Karpas-422 (cell line): ENCODE results near the gene ARHGEF19. TPM values are rescaled to one million over a fixed set of nuclear protein-coding genes. Genes with fewer than 3 reads are reported as not detected.
A peak's percentile ranks its signal among the peaks of the same experiment; 100 is the strongest.
"Not testable (repeated sequence)": the region's sequence is repeated elsewhere in the genome, so short reads cannot be mapped to it uniquely, and the experiment has no call there.

Experiments used
- DNase-seq: peaks from one replicate; pipeline ENCODE4 v3.0.0-alpha.2; 2015
- H2AFZ ChIP-seq: fragments of 200-600 bp; sonication (generic); 2 replicates; pipeline ENCODE4 v1.6.1; 2014; ENCODE audit warnings: antibody characterized with exemption, low read length, mixed read lengths
- H3K27ac ChIP-seq: fragments of 200-600 bp; sonication (generic); 2 replicates; pipeline ENCODE4 v1.5.1; 2014; ENCODE audit warnings: mild to moderate bottlenecking, low read length, moderate library complexity
- H3K27me3 ChIP-seq: fragments of 200-600 bp; sonication (generic); 2 replicates; pipeline ENCODE4 v1.6.1; 2014; ENCODE audit warnings: low read length, mixed read lengths
- H3K36me3 ChIP-seq: fragments of 200-600 bp; sonication (generic); 2 replicates; pipeline ENCODE4 v1.6.1; 2014; ENCODE audit warnings: low read length, mixed read lengths; ENCODE audit not compliant: insufficient read depth
- H3K4me1 ChIP-seq: fragments of 200-600 bp; sonication (generic); 2 replicates; pipeline ENCODE4 v1.6.1; 2014; ENCODE audit warnings: mild to moderate bottlenecking, low read length, mixed read lengths
- H3K4me2 ChIP-seq: fragments of 200-600 bp; sonication (generic); 2 replicates; pipeline ENCODE4 v1.6.1; 2014; ENCODE audit warnings: low read length, low read depth, mild to moderate bottlenecking; ENCODE audit not compliant: poor library complexity, severe bottlenecking
- H3K4me3 ChIP-seq: fragments of 200-600 bp; sonication (generic); 2 replicates; pipeline ENCODE4 v1.5.1; 2014; ENCODE audit warnings: mild to moderate bottlenecking, antibody characterized with exemption, low read length, mixed read lengths
- H3K79me2 ChIP-seq: fragments of 200-600 bp; sonication (generic); 2 replicates; pipeline ENCODE4 v1.6.1; 2014; ENCODE audit warnings: mild to moderate bottlenecking, low read length, mixed read lengths
- H3K9ac ChIP-seq: fragments of 200-600 bp; sonication (generic); 2 replicates; pipeline ENCODE4 v1.6.0; 2014; ENCODE audit warnings: low read length
- H3K9me2 ChIP-seq: fragments of 200-600 bp; sonication (generic), shearing (Covaris generic); replicated peaks from 2 replicates; pipeline ENCODE4 v1.6.0; 2014; ENCODE audit warnings: mild to moderate bottlenecking, low read length, moderate library complexity; ENCODE audit not compliant: insufficient read depth
- H3K9me3 ChIP-seq: fragments of 300-700, 200-600 bp; sonication (generic); 2 replicates; pipeline ENCODE4 v1.6.1; 2014; ENCODE audit warnings: low read length, mixed read lengths
- H4K20me1 ChIP-seq: fragments of 200-600 bp; sonication (generic); 2 replicates; pipeline ENCODE4 v1.6.1; 2014; ENCODE audit warnings: mild to moderate bottlenecking, antibody characterized with exemption, low read length, low read depth; ENCODE audit not compliant: insufficient read depth
- total RNA-seq: library from RNA; depleted of rRNA; stranded (reverse); fragments of >200 nt; shearing (Covaris generic); gene quantifications from 2 replicates; pipeline ENCODE4 v1.2.3, GENCODE V29; 2014; ENCODE audit warnings: low replicate concordance

Gene ARHGEF19
- total RNA-seq, 1 experiment from 2014 or later, result 2.5 TPM

DNA sequence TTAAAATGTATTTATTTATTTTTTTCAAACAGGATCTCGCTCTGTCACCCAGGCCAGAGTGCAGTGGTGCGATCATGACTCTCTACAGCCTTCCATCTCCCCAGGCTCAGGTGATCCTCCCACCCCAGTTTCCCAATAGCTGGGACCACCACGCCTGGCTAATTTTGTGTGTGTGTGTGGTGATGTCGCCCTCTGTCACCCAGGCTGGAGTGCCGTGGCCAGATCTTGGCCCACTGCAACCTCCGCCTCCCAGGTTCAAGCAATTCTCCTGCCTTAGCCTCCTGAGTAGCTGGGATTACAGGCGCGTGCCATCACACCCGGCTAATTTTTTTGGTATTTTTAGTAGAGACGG is 44.3 kb downstream of the ARHGEF19 start:
- peak overlapping the region; percentile 72 for H3K4me2 ChIP-seq
- not testable (repeated sequence) for H3K9ac ChIP-seq, H2AFZ ChIP-seq, H3K4me1 ChIP-seq, DNase-seq, H4K20me1 ChIP-seq, H3K9me2 ChIP-seq, H3K27me3 ChIP-seq, H3K79me2 ChIP-seq, H3K36me3 ChIP-seq, H3K9me3 ChIP-seq, H3K4me3 ChIP-seq, H3K27ac ChIP-seq

DNA sequence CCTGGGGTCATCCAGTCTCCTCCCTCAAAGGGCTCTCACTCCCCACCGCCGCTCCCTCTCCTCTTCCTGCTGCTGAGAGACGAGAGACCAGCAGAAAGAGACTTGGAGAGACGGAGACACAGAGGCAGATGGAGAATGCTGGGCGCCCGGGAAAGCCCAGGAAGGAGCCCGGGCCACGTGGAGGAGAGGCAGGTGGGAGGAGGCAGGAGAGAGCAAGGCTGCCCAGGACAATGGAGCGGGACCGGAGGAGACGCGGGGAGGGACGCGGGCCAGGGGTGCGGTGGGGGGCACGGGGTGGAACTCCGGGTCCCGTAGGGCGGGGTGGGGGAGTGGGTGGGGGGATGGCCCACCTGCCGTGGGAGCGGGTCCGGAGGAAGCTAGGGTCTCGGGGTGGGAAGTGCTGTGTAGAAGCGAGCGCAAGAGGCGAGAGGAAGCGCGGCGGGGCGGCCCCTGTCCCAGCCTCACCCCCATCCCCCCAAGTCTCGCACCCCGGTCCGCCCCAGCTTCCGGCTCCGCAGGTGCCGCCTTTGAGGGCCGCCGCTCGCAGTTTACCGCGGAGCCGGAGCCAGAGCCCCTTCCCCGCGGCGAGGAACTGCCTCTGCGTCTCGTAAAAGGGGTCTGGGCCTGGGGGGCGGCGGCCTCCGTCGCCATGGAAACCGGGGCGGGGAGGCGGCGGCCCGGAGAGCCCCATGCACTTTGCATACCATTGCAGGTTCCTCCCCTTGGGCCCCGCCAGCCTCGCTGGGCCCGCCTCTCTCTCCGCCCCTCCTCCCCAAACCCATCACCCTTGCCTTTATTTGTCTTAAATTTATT is 44.9 kb downstream of the ARHGEF19 start:
- H3K9ac ChIP-seq, result peak overlapping the region; percentile 67
- H3K4me3 ChIP-seq, result peak overlapping the region; percentile 75
- H3K79me2 ChIP-seq, result no peaks in the 10 kb centered on the region
- no peaks in the 10 kb centered on the region for H3K9me3 ChIP-seq
- peak; percentile 79 for DNase-seq
- H3K36me3 ChIP-seq, result no peaks in the 10 kb centered on the region
- H3K9me2 ChIP-seq, result no peaks in the 10 kb centered on the region
- H2AFZ ChIP-seq, result no peak overlapping the region; the same call in 1 of the 2 replicates
- H4K20me1 ChIP-seq, result no peaks in the 10 kb centered on the region; the same call in 1 of the 2 replicates
- peaks cover 7% of the 10 kb centered on the region for H3K4me1 ChIP-seq
- H3K27ac ChIP-seq, result no peak overlapping the region
- no peaks in the 10 kb centered on the region for H3K27me3 ChIP-seq
- H3K4me2 ChIP-seq, result peak overlapping the region; percentile 72

DNA sequence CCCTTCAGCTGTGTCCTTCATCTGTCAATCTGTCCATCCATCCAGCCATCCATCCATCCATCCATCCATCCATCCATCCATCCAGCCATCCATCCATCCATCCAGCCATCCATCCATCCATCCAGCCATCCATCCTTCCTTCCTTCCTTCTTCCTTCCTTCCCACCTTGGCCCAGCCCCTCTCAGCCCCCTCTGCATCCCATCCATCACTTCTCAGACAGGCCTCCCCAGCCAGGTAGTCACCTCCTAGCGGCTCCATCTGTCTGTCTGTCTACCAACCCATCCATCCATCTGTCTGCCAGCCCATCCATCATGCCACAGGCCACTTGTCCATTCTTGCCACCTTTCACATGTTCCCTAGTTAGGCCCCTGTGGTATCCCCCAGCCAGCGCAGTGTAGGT is 46.3 kb downstream of the ARHGEF19 start:
- Histone ChIP-seq H2AFZ (no peak overlapping the region), H3K27ac (no peak overlapping the region), H3K4me3 (no peak overlapping the region), H3K27me3 (no peaks in the 10 kb centered on the region), H4K20me1 (no peaks in the 10 kb centered on the region; the same call in 1 of the 2 replicates), H3K9me3 (no peaks in the 10 kb centered on the region), H3K36me3 (no peaks in the 10 kb centered on the region), H3K79me2 (no peaks in the 10 kb centered on the region), H3K4me2 (no peak overlapping the region), H3K9me2 (no peaks in the 10 kb centered on the region), H3K4me1 (peaks cover 7% of the 10 kb centered on the region), H3K9ac (no peak overlapping the region)
- no peak for DNase-seq

DNA sequence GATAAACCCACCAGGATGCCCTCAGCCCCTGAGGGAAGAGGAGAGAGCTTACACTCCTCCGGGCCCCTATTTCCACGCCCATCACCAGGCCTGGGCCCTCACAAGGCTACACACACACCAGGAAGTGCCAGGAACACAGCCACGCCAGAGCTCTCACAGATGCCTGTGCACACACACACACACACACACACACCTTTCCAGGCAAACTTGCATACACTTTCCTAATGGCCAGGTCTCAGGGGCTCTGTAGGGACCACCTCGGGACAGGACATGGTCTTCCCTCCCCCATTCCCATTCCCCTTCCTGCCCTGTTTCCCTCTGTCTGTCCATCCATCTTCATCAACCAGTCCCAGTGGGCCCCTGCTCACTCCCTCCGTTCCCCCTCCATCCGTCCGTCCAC is 46.9 kb downstream of the ARHGEF19 start:
- Histone ChIP-seq H3K4me1 (peaks cover 7% of the 10 kb centered on the region), H3K4me3 (no peak overlapping the region), H3K27me3 (no peaks in the 10 kb centered on the region), H2AFZ (no peak overlapping the region), H3K9me2 (no peaks in the 10 kb centered on the region), H3K27ac (no peak overlapping the region), H3K9me3 (no peaks in the 10 kb centered on the region), H4K20me1 (no peaks in the 10 kb centered on the region), H3K4me2 (no peak overlapping the region), H3K36me3 (no peaks in the 10 kb centered on the region), H3K9ac (no peak overlapping the region), H3K79me2 (no peaks in the 10 kb centered on the region)
- no peak for DNase-seq

DNA sequence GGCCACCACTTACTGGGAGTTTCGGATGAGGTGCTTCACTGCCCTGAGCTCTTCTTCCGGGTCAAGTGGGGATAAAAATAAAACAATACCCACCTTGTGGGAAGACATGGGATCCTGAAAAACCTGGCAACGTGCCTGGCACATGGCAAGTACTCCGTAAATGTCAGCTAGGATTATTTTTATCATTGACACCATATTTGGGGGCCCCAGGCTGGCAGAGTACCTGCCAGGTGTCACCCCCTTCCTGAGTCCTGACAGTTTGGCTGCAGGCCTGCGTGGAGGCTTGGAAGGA is 47.4 kb downstream of the ARHGEF19 start:
- no peaks in the 10 kb centered on the region for H4K20me1 ChIP-seq
- no peaks in the 10 kb centered on the region for H3K9me2 ChIP-seq
- H3K4me3 ChIP-seq, result no peak overlapping the region
- H3K27me3 ChIP-seq, result no peaks in the 10 kb centered on the region
- no peaks in the 10 kb centered on the region for H3K36me3 ChIP-seq
- no peak overlapping the region for H3K27ac ChIP-seq
- DNase-seq, result no peak
- peaks cover 7% of the 10 kb centered on the region for H3K4me1 ChIP-seq
- H3K9me3 ChIP-seq, result no peaks in the 10 kb centered on the region
- H3K79me2 ChIP-seq, result no peaks in the 10 kb centered on the region
- no peak overlapping the region for H3K9ac ChIP-seq
- no peak overlapping the region for H3K4me2 ChIP-seq
- H2AFZ ChIP-seq, result peak overlapping the region; percentile 14; the same call in 1 of the 2 replicates

DNA sequence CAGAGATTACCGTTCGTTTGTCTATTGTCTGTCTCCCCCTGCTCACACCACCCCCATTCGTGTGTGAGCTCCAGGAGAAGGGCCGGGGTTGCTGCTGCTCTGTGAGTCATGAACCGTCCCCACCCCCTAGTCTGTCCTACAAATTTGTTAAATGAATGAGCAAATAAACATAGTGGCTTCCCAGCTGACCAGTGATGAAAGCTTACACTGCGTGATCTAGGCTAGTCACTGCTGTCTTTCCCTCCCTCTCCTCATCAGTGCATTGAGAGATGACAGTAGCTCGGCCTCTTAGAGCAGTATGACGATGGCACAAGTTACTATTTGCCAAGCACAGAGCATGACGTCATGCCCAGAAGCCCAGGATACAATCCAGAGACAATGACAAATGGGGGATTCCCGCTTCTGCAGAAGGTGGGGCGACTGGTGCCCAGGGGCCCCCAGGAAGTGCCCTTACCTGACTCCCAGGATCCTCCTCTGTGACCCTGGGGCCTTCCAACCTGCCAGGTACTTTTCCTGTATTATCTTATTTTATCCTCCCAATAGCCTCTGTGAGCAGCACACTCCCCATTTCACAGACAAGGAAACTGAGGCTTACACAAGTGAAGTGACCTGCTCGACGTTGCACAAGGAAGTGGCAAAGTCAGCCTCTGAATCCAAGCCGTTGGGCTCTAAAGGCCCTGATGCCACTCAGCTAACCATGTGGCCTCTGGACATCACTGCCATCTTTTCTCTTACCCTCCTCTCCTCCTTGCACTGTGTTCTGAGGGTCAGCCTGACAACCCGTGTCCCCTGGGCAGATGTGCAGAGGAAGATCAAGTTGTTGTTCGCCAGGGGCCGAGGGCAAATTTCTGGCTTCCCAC is 48.0 kb downstream of the ARHGEF19 start:
- H3K9me3 ChIP-seq, result no peaks in the 10 kb centered on the region
- DNase-seq, result no peak
- peaks cover 7% of the 10 kb centered on the region for H3K4me1 ChIP-seq
- H3K36me3 ChIP-seq, result no peaks in the 10 kb centered on the region
- H3K27ac ChIP-seq, result no peak overlapping the region
- no peak overlapping the region for H3K9ac ChIP-seq
- no peaks in the 10 kb centered on the region for H3K9me2 ChIP-seq
- H2AFZ ChIP-seq, result peak overlapping the region; percentile 14; the same call in 1 of the 2 replicates
- no peaks in the 10 kb centered on the region for H4K20me1 ChIP-seq
- H3K27me3 ChIP-seq, result no peaks in the 10 kb centered on the region
- H3K4me2 ChIP-seq, result no peak overlapping the region
- no peaks in the 10 kb centered on the region for H3K79me2 ChIP-seq
- H3K4me3 ChIP-seq, result no peak overlapping the region

DNA sequence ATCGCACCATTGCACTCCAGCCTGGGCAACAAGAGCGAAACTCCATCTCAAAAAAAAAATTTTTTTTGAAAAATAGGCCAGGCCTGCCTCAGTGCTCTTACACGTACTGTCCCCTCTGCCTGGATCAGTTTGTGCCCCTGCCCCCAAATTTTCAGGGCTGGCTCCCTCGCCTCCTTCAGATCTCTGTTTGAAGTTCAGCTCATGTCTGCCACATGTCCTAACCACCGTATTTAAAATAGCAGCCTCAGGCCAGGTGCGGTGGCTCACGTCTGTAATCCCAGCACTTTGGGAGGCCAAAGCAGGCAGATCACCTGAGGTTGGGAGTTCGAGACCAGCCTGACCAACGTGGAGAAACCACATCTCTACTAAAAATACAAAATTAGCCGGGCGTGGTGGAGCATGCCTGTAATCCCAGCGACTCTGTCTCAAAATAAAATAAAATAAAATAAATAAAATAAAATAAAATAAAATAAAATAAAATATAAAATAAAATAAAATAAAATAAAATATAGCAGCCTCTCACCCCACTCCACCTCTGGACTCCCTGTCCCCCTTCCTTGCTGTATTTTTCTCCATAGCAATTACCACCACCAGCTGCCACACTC is 48.7 kb downstream of the ARHGEF19 start:
- DNase-seq, H3K27ac ChIP-seq, H3K9me3 ChIP-seq, H2AFZ ChIP-seq, H3K9ac ChIP-seq, H3K4me3 ChIP-seq, H3K79me2 ChIP-seq, H3K4me2 ChIP-seq, H3K9me2 ChIP-seq, H3K27me3 ChIP-seq, H3K36me3 ChIP-seq, H4K20me1 ChIP-seq, H3K4me1 ChIP-seq: not testable (repeated sequence)

DNA sequence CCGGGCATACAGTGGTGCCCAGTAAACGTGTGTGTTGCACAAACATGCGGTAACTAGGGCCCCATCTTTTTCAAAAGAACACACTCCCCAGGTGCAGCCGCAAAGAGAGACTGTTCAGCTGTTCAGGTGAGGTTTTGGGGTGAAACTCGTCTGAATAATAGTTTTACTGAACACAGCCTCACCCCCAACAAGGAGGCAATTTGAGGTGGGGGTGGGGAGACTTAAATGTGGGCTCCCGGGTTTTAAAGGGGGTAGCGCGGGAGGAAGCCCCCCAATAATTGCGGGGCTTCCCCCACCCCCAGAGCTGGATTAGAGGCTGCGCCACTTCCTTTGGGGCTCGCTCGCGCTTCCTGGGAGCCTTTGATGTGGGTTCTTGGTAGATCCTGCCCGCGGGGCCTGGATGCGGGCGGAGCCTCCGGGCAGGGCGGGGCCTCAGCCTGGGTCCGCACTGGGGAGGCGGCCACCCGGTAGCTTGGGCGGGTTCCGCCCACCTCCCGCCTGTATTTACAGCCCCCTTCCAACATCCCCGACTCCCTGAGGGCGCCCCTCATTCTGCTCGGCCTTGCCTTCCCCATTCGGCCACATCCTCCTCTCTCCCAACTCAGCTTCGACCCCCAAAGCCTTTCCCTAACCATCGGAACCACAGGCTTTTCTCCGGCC is 50.2 kb downstream of the ARHGEF19 start:
- H4K20me1 ChIP-seq, result no peaks in the 10 kb centered on the region
- H3K79me2 ChIP-seq, result no peaks in the 10 kb centered on the region
- no peak overlapping the region for H3K27ac ChIP-seq
- H3K36me3 ChIP-seq, result no peaks in the 10 kb centered on the region
- no peaks in the 10 kb centered on the region for H3K4me1 ChIP-seq
- H3K4me3 ChIP-seq, result no peak overlapping the region
- H3K9ac ChIP-seq, result no peak overlapping the region
- H3K9me3 ChIP-seq, result no peaks in the 10 kb centered on the region
- no peak overlapping the region for H2AFZ ChIP-seq
- DNase-seq, result no peak
- no peak overlapping the region for H3K4me2 ChIP-seq
- H3K9me2 ChIP-seq, result no peaks in the 10 kb centered on the region
- no peaks in the 10 kb centered on the region for H3K27me3 ChIP-seq
